K562 (cell line): ENCODE results near the gene MAN1A1. TPM values are rescaled to one million over a fixed set of nuclear protein-coding genes. Genes with fewer than 3 reads are reported as not detected.

Experiments
- EP300 ChIP-seq: IDR thresholded peaks from 2 replicates; pipeline ENCODE4 v1.6.1; 2012; ENCODE audit warnings: low read length, improper control_type of control experiment
- ERF ChIP-seq: fragments of 450-650 bp; formaldehyde crosslinking; IDR thresholded peaks from 2 replicates; pipeline ENCODE4 v1.4.0; 2020; ENCODE audit warnings: mild to moderate bottlenecking, mixed read lengths
- FOXK2 ChIP-seq, 2 experiments: fragments of 450-650 bp; IDR thresholded peaks in 1 of 2; conservative IDR thresholded peaks in 1 of 2; 2 replicates each; pipeline ENCODE4 v1.6.1; 2016; ENCODE audit warnings: low read depth in 2 of 2, mild to moderate bottlenecking in 1 of 2
- FOXM1 ChIP-seq, 2 experiments: fragments of 450-650 bp in 1 of 2; sonication (generic) in 1 of 2; formaldehyde crosslinking in 1 of 2; IDR thresholded peaks; 2 replicates each; pipeline versions ENCODE4 v1.6.1 to v1.9.0; 2017 to 2022; ENCODE audit warnings: low read depth in 2 of 2, mild to moderate bottlenecking in 2 of 2, missing genetic modification reagents in 1 of 2, moderate library complexity in 1 of 2
- HES1 ChIP-seq: fragments of 450-650 bp; IDR thresholded peaks from 2 replicates; pipeline ENCODE4 v1.6.1; 2016; ENCODE audit warnings: low read depth, mild to moderate bottlenecking, moderate library complexity
- LARP7 ChIP-seq: fragments of 450-650 bp; IDR thresholded peaks from 2 replicates; pipeline ENCODE4 v1.6.1; 2016
- NCOA6 ChIP-seq: fragments of 450-650 bp; IDR thresholded peaks from 2 replicates; pipeline ENCODE4 v1.6.1; 2017; ENCODE audit warnings: mild to moderate bottlenecking
- PHB ChIP-seq: fragments of 250-450 bp; sonication (Bioruptor Pico); IDR thresholded peaks from 2 replicates; pipeline ENCODE4 v1.5.0; 2021
- RNF219 ChIP-seq: fragments of 250-450 bp; sonication (Bioruptor Pico); IDR thresholded peaks from 2 replicates; pipeline ENCODE4 v1.5.0; 2022; ENCODE audit warnings: mild to moderate bottlenecking
- SP1 ChIP-seq: sonication (generic); formaldehyde crosslinking; IDR thresholded peaks from 2 replicates; pipeline ENCODE4 v1.8.1; 2022; ENCODE audit warnings: mild to moderate bottlenecking, missing genetic modification reagents
- TAF15 ChIP-seq: fragments of 200-400 bp; formaldehyde crosslinking; IDR thresholded peaks from 2 replicates; pipeline ENCODE4 v1.6.1; 2017; ENCODE audit warnings: mild to moderate bottlenecking, low read depth, low read length, moderate library complexity
- TCF7 ChIP-seq: sonication (generic); IDR thresholded peaks from 2 replicates; pipeline ENCODE4 v1.6.1; 2016; ENCODE audit warnings: antibody characterized with exemption, borderline replicate concordance
- TEAD4 ChIP-seq, 2 experiments: sonication (generic) in 1 of 2; formaldehyde crosslinking in 1 of 2; IDR thresholded peaks; 2 replicates each; pipeline versions ENCODE4 v1.6.1 to v1.8.0; 2012 to 2022; ENCODE audit warnings: borderline replicate concordance in 1 of 2, inconsistent platforms in 1 of 2, low read length in 1 of 2, mild to moderate bottlenecking in 1 of 2, missing genetic modification reagents in 1 of 2
- TSC22D4 ChIP-seq: fragments of 450-650 bp; IDR thresholded peaks from 2 replicates; pipeline ENCODE4 v1.6.1; 2016; ENCODE audit warnings: missing genetic modification characterization, missing biosample characterization, control low read depth
- ZNF146 ChIP-seq: IDR thresholded peaks from one replicate; pipeline ENCODE4 v1.6.1; 2018; ENCODE audit warnings: missing compliant biosample characterization; ENCODE audit not compliant: unreplicated experiment
- ZNF165 ChIP-seq: fragments of 250-450 bp; sonication (Bioruptor Pico); IDR thresholded peaks from 2 replicates; pipeline ENCODE4 v1.4.0; 2020; ENCODE audit warnings: borderline replicate concordance
- ZNF318 ChIP-seq, 2 experiments: fragments of 450-650 bp; IDR thresholded peaks; 2 replicates each; pipeline ENCODE4 v1.6.1; 2016; ENCODE audit warnings: mild to moderate bottlenecking in 2 of 2, borderline replicate concordance in 1 of 2, low read depth in 1 of 2, moderate library complexity in 1 of 2
- polyA plus RNA-seq, 8 experiments: library from polyadenylated mRNA; depleted of rRNA in 4 of 8; stranded (reverse) in 5 of 8; unstranded in 3 of 8; fragments of >200 nt; fragmentation: Nextera tagmentation in 2 of 8; fragmentation: Illumina TruSeq in 1 of 8; extraction: Ambion mirVana in 2 of 8; extraction: Trizol in 1 of 8; gene quantifications; 2 replicates each; pipeline versions ENCODE4 v1.2.1 to v1.2.3, GENCODE V29; 2011 to 2014; ENCODE audit warnings: inconsistent platforms in 1 of 8, missing spikeins in 1 of 8
- total RNA-seq, 7 experiments: library from RNA; depleted of rRNA in 6 of 7; stranded (reverse); fragments of >200 nt in 6 of 7; fragmentation: Illumina TruSeq in 2 of 7; extraction: Trizol in 2 of 7; gene quantifications; 2 replicates each; pipeline versions ENCODE4 v1.2.1 to v1.2.3, GENCODE V29; 2011 to 2021; ENCODE audit warnings: low replicate concordance in 1 of 7

MAN1A1 gene
- total and polyA plus RNA-seq, 9 of the 15 experiments (the other 6 are each of a cell fraction or from before 2014, with no cell fraction given), result 24.5 to 78.4 (median 59.7) TPM

DNA sequence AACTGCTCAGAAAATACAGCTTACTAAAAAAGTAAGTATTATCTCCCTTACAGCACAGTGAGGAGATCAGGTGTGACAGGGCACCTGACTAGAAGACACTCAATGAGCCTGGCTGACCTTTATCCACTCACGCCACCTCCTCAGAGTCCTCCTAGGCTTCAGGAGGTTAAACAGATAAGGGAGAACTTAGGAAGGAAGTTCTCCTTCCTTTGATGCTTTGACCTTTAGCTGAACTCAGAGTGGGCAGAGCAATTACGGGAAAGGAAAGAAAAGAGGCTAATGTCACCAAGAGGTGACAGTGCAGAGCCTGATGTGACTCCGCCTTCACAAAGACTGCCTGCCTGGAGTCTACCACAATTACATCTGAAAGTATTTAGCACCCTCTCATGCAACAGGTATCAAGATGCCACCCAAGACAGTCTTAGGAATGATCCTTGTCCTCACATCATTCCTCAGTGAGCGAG, 36.7 kb downstream of the MAN1A1 start (continued):
- TF ChIP-seq ZNF318 (IDR thresholded peaks at IDR 0.05; ENCODE audit: borderline replicate concordance in 1 of 2, low read depth in 1 of 2) (peak in 1 of 2 experiments; percentile 65; a peak in 1 of 4 replicates), TCF7 (peak; percentile 94), PHB (CRISPR knock-in tag) (no peak), FOXM1 (IDR thresholded peaks at IDR 0.05; ENCODE audit: low read depth) (no peak; the same call in 1 of the 2 replicates), FOXM1 (CRISPR knock-in tag; IDR thresholded peaks at IDR 0.05; ENCODE audit: low read depth) (no peak), TEAD4 (IDR thresholded peaks at IDR 0.05; ENCODE audit: low read length) (peak; percentile 91), TEAD4 (CRISPR knock-in tag; IDR thresholded peaks at IDR 0.05; ENCODE audit: borderline replicate concordance) (no peak), NCOA6 (no peak), ZNF146 (no peak), EP300 (peak; percentile 97), LARP7 (no peak), FOXK2 (conservative IDR thresholded peaks at IDR 0.05 in 1 of 2, IDR thresholded peaks at IDR 0.05 in 1 of 2; ENCODE audit: low read depth in 2 of 2) (no peak), TAF15 (no peak), ERF (CRISPR knock-in tag) (no peak), RNF219 (CRISPR knock-in tag) (no peak), ZNF165 (no peak), TSC22D4 (tag) (no peak), SP1 (CRISPR knock-in tag) (no peak), HES1 (peak; percentile 15; the same call in 1 of the 2 replicates)
